Measurements from ENCODE around the gene GMIP.

DNA sequence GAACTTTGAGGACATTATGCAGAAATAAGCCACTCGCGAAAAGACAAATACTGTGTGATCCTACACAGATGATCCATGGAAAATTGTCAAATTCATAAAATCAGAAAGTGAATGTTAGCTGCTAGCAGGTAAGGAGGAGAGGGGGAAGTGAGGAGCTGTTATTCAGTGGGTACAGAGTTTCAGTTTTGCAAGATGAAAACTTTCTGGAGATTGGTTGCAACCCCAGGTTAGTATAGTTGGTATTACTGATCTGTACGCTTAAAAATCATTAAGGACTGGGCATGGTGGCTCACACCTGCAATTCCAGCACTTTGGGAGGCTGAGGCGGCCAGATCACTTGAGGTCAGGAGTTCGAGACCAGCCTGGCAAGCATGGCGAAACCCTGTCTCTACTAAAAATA is 43.1 kb upstream of the GMIP start:
- TF ChIP-seq, protein P1, sequence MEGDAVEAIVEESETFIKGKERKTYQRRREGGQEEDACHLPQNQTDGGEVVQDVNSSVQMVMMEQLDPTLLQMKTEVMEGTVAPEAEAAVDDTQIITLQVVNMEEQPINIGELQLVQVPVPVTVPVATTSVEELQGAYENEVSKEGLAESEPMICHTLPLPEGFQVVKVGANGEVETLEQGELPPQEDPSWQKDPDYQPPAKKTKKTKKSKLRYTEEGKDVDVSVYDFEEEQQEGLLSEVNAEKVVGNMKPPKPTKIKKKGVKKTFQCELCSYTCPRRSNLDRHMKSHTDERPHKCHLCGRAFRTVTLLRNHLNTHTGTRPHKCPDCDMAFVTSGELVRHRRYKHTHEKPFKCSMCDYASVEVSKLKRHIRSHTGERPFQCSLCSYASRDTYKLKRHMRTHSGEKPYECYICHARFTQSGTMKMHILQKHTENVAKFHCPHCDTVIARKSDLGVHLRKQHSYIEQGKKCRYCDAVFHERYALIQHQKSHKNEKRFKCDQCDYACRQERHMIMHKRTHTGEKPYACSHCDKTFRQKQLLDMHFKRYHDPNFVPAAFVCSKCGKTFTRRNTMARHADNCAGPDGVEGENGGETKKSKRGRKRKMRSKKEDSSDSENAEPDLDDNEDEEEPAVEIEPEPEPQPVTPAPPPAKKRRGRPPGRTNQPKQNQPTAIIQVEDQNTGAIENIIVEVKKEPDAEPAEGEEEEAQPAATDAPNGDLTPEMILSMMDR (IDR thresholded peaks at IDR 0.05), result no peak
- TF ChIP-seq POLR2AphosphoS5 (IDR thresholded peaks at IDR 0.05; ENCODE audit: low read depth, low read length), result no peak
- no peak for TF ChIP-seq SIN3A (IDR thresholded peaks at IDR 0.05; ENCODE audit: borderline replicate concordance, insufficient read depth, low read depth, low read length)
- no peak for TF ChIP-seq TCF7L2 (IDR thresholded peaks at IDR 0.05; ENCODE audit: low read depth, low read length)
- TF ChIP-seq, protein P2, sequence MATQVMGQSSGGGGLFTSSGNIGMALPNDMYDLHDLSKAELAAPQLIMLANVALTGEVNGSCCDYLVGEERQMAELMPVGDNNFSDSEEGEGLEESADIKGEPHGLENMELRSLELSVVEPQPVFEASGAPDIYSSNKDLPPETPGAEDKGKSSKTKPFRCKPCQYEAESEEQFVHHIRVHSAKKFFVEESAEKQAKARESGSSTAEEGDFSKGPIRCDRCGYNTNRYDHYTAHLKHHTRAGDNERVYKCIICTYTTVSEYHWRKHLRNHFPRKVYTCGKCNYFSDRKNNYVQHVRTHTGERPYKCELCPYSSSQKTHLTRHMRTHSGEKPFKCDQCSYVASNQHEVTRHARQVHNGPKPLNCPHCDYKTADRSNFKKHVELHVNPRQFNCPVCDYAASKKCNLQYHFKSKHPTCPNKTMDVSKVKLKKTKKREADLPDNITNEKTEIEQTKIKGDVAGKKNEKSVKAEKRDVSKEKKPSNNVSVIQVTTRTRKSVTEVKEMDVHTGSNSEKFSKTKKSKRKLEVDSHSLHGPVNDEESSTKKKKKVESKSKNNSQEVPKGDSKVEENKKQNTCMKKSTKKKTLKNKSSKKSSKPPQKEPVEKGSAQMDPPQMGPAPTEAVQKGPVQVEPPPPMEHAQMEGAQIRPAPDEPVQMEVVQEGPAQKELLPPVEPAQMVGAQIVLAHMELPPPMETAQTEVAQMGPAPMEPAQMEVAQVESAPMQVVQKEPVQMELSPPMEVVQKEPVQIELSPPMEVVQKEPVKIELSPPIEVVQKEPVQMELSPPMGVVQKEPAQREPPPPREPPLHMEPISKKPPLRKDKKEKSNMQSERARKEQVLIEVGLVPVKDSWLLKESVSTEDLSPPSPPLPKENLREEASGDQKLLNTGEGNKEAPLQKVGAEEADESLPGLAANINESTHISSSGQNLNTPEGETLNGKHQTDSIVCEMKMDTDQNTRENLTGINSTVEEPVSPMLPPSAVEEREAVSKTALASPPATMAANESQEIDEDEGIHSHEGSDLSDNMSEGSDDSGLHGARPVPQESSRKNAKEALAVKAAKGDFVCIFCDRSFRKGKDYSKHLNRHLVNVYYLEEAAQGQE (IDR thresholded peaks at IDR 0.05; ENCODE audit: insufficient read depth in 1 of 2, low read depth in 2 of 2, low read length in 1 of 2), result no peak

All from Panc1 (cell line).